A375 (cell line): ENCODE data around the gene CBR3. TPM values are rescaled to one million over a fixed set of nuclear protein-coding genes. Genes with fewer than 3 reads are reported as not detected.

Experiments
- total RNA-seq: library from RNA; depleted of rRNA; stranded (reverse); fragments of >200 nt; shearing (Covaris generic); gene quantifications from 2 replicates; pipeline ENCODE4 v1.2.3, GENCODE V29; 2014; rRNA removed

CBR3 gene
- 17.4 and 17.8 TPM in 2 replicates for total RNA-seq

DNA sequence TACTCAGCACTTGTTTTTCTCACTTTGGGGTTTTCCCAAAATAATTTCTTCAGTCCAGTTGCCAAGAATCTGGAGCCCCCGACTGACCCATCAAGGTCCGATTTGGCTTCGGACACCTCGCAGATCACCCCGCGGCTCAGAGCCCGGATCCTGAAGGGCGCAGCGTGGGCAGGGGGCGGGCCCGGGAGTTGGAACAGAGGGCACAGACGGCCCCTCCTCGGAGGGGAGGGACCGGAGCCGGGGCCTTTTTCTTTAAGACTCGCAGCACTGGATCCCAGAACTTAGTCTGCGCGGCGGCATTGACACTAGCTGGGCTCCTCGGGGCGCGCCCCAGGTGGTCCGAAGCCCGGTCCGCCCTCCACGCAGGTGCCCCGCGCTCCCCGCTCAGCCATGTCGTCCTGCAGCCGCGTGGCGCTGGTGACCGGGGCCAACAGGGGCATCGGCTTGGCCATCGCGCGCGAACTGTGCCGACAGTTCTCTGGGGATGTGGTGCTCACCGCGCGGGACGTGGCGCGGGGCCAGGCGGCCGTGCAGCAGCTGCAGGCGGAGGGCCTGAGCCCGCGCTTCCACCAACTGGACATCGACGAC is at the start of gene CBR3:
TSS of gene CBR3 (plus strand) at position 277 of the 588 bp plus-strand sequence. CDS start at position 391, 114 bp downstream.

DNA sequence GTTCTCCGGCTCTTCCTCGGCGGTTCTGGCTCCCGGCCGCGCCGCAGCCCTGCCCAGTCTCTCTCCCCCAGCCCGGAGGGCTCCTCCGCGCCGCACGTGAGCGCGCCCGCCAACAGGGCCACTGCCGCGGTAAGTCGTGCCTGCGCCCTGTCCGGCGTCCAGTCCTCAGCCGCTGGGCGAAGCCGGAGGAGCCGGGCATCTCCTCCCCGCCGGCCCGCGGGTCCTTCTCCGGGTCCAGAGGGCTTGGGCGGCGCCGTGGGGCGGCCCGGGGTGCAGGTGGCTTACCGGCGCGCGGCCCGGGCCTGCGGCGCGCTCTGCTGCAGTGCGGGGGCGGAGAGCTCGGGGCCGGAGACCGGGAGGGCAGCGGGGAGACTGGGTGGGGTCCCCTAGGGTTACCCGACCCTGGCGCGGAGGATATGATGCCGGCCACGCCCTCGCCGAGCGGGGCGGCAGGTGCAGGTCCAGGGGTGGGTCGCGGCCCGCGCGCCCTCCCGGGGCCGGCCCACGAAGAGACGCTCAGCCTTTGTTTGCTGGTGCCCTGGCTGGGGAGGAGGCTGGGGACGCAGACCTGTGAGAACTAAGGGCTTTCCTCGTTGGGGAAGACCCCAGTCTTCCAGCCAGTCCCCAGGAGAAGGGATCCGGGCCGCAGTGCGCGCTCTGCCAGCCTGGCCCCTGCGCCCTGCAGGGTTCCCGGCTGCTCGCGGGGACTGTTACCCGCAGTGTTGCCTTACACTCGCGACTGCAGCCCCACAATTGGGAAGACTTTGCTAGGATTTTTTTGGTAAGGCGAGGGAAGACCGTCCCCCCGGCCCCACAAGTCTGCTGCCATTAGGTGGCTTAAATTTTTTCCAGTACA is 22.2 kb downstream of the CBR3 start, which contains the start of gene DOP1B:
TSS of gene DOP1B (plus strand) at position 10 of the 856 bp plus-strand sequence. CDS start 7,910 bp downstream, outside the sequence.

Other genes with a start within 250 kb of the CBR3 start
- gene SETD4, start 74.6 kb upstream of the CBR3 start, total RNA-seq, result 9.6 TPM in 2 replicates
- gene CBR1, start 65.1 kb upstream of the CBR3 start, total RNA-seq, result 103 and 104 TPM in 2 replicates
- gene DOP1B, start 21.7 kb downstream of the CBR3 start, total RNA-seq, result 1.0 and 2.4 TPM in 2 replicates
- gene MORC3, start 185.1 kb downstream of the CBR3 start, total RNA-seq, result 16.9 and 17.4 TPM in 2 replicates